DOHH2 (cell line): ENCODE measurements around the gene ESYT1.

Experiments used
- H3F3A ChIP-seq: fragments of 200-600 bp; sonication (generic), shearing (Covaris generic); 2 replicates; pipeline ENCODE4 v1.6.0; 2016; ENCODE audit warnings: antibody characterized with exemption, mild to moderate bottlenecking; ENCODE audit not compliant: control insufficient read depth, insufficient read depth
- H3K27ac ChIP-seq: fragments of 200-600 bp; sonication (generic); 2 replicates; pipeline ENCODE4 v1.5.1; 2014; ENCODE audit warnings: low read depth, mild to moderate bottlenecking, low read length, moderate library complexity
- H3K27me3 ChIP-seq: fragments of 200-600 bp; sonication (generic); 2 replicates; pipeline ENCODE4 v1.6.1; 2014; ENCODE audit warnings: mild to moderate bottlenecking, low read length, mixed read lengths; ENCODE audit not compliant: control insufficient read depth
- H3K36me3 ChIP-seq: fragments of 200-600 bp; sonication (generic); 2 replicates; pipeline ENCODE4 v1.6.1; 2014; ENCODE audit warnings: mild to moderate bottlenecking, low read length, moderate library complexity, mixed read lengths; ENCODE audit not compliant: control insufficient read depth
- H3K4me1 ChIP-seq: fragments of 200-600 bp; sonication (generic); 2 replicates; pipeline ENCODE4 v1.6.1; 2014; ENCODE audit warnings: mild to moderate bottlenecking, low read length, mixed read lengths; ENCODE audit not compliant: control insufficient read depth
- H3K4me2 ChIP-seq: fragments of 200-600 bp; sonication (generic); 2 replicates; pipeline ENCODE4 v1.6.0; 2014; ENCODE audit warnings: mild to moderate bottlenecking, low read length, moderate library complexity
- H3K4me3 ChIP-seq: fragments of 200-600 bp; sonication (generic); 2 replicates; pipeline ENCODE4 v1.5.1; 2014; ENCODE audit warnings: mild to moderate bottlenecking, low read length, mixed read lengths
- H3K79me2 ChIP-seq: fragments of 200-600 bp; sonication (generic); 2 replicates; pipeline ENCODE4 v1.6.1; 2014; ENCODE audit warnings: mild to moderate bottlenecking, low read length, mixed read lengths; ENCODE audit not compliant: control insufficient read depth
- H3K9me2 ChIP-seq: fragments of 200-600 bp; sonication (generic); replicated peaks from 2 replicates; pipeline ENCODE4 v1.6.1; 2014; ENCODE audit warnings: mild to moderate bottlenecking, low read length, mixed read lengths; ENCODE audit not compliant: control insufficient read depth
- H3K9me3 ChIP-seq: fragments of 200-600 bp; sonication (generic); 2 replicates; pipeline ENCODE4 v1.6.1; 2014; ENCODE audit warnings: antibody characterized with exemption, low read length, mixed read lengths; ENCODE audit not compliant: control insufficient read depth, insufficient read depth
- H4K20me1 ChIP-seq: fragments of 200-600 bp; sonication (generic); 2 replicates; pipeline ENCODE4 v1.6.0; 2014; ENCODE audit warnings: low read depth, mild to moderate bottlenecking, antibody characterized with exemption, low read length, moderate library complexity; ENCODE audit not compliant: control insufficient read depth, insufficient read depth
- EZH2phosphoT487 ChIP-seq: fragments of 200-600 bp; sonication (generic); IDR thresholded peaks from 2 replicates; pipeline ENCODE4 v1.6.1; 2017; ENCODE audit warnings: borderline replicate concordance, mild to moderate bottlenecking, antibody characterized with exemption, low read length, moderate library complexity, mixed read lengths
- TF ChIP-seq, protein P1 (sequence below): fragments of 200-600 bp; sonication (generic); IDR thresholded peaks from one replicate; pipeline ENCODE4 v1.5.1; 2014; ENCODE audit warnings: antibody characterized with exemption, mild to moderate bottlenecking, low read depth, low read length; ENCODE audit not compliant: poor library complexity, severe bottlenecking

Gene ESYT1

DNA sequence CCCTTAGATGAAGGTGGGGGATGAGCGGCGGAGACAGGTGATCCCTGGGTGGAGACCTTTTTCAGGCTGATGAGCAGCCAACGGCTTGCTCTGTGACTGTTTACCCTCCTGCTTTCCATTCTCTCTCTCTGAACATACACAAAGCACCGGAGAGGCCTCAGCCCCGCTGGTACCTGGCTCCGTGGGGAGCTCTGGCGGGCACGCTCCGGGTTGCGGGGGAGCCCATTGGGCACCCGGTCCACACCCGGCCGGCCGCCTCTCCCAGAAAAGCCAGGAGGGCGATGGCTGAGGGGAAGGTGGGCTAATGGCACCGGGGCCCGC lies 60.7 kb downstream of the ESYT1 start:
- peak overlapping the region; percentile 57 for H3K27ac ChIP-seq
- H3K79me2 ChIP-seq, result peaks cover 42% of the 10 kb centered on the region

DNA sequence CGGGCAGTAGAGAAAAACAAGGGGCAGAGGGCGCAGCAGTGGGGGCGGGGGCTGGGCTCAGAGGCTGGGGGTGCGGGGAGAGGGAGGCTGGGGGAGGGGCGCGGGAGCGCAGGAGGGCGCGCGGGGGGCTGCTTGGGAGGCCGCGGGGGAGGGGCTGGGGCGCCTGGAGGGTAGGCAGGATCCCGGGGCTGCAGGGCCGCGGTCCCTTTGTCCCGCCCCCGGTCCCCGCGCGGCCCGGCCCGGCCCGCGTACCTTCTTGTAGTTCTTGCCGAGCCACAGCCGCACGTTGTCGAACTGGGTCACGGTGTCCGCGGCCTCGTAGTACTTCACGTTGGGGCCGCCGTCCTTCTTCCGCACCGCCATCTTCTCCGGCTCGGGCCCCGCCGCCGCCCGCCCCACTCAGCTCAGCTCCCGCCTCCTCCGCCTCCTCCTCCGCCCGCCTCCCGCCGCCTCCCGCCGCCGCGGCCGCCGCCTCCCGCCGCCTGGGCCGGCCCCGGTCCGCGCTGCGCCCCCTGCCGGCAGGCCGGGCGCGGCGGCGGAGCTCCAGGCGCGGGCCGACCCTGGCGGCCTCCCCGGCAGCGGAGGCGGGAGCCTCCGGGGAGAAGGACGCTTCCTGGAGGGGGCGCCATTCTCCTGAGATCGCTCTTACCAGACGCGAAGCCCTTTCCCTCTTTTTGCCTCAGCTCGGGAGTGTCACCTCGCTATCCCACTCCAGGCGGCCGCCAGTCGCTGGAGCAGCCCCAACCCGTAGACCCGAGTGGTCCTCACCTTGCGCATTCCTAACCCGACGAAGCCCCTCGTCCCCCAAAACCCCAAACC lies 61.2 kb downstream of the ESYT1 start, which contains the start of gene SMARCC2:
SMARCC2 (minus strand) TSS at position 385 of the 819 bp plus-strand sequence; CDS start at position 363, 22 bp downstream.
- Histone ChIP-seq H3K9me3 (no peaks in the 10 kb centered on the region), H3K4me3 (peak within 1 kb of the TSS; percentile 97), H3K79me2 (peaks cover 40% of the 10 kb centered on the region), H4K20me1 (peaks cover 8% of the 10 kb centered on the region; the same call in 1 of the 2 replicates), H3K27me3 (no peaks in the 10 kb centered on the region), H3K4me2 (peak within 1 kb of the TSS; percentile 98), H3K9me2 (no peaks in the 10 kb centered on the region), H3K36me3 (peaks cover 45% of the 10 kb centered on the region), H3F3A (peaks cover 12% of the 10 kb centered on the region), H3K27ac (peak within 1 kb of the TSS; percentile 77), H3K4me1 (peaks cover 39% of the 10 kb centered on the region)
- TF ChIP-seq, protein P1, sequence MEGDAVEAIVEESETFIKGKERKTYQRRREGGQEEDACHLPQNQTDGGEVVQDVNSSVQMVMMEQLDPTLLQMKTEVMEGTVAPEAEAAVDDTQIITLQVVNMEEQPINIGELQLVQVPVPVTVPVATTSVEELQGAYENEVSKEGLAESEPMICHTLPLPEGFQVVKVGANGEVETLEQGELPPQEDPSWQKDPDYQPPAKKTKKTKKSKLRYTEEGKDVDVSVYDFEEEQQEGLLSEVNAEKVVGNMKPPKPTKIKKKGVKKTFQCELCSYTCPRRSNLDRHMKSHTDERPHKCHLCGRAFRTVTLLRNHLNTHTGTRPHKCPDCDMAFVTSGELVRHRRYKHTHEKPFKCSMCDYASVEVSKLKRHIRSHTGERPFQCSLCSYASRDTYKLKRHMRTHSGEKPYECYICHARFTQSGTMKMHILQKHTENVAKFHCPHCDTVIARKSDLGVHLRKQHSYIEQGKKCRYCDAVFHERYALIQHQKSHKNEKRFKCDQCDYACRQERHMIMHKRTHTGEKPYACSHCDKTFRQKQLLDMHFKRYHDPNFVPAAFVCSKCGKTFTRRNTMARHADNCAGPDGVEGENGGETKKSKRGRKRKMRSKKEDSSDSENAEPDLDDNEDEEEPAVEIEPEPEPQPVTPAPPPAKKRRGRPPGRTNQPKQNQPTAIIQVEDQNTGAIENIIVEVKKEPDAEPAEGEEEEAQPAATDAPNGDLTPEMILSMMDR, result peak; percentile 76
- no peak for TF ChIP-seq EZH2phosphoT487

More for the DNA sequence above, 60.7 kb downstream of the ESYT1 start:
- Histone ChIP-seq H3K4me1 (peaks cover 37% of the 10 kb centered on the region), H4K20me1 (peaks cover 8% of the 10 kb centered on the region; the same call in 1 of the 2 replicates), H3F3A (peaks cover 11% of the 10 kb centered on the region), H3K4me3 (peak overlapping the region; percentile 97), H3K9me3 (no peaks in the 10 kb centered on the region), H3K4me2 (peak overlapping the region; percentile 98), H3K9me2 (no peaks in the 10 kb centered on the region), H3K27me3 (no peaks in the 10 kb centered on the region), H3K36me3 (peaks cover 51% of the 10 kb centered on the region)
- TF ChIP-seq EZH2phosphoT487, result no peak
- TF ChIP-seq, protein P1, result no peak

DNA sequence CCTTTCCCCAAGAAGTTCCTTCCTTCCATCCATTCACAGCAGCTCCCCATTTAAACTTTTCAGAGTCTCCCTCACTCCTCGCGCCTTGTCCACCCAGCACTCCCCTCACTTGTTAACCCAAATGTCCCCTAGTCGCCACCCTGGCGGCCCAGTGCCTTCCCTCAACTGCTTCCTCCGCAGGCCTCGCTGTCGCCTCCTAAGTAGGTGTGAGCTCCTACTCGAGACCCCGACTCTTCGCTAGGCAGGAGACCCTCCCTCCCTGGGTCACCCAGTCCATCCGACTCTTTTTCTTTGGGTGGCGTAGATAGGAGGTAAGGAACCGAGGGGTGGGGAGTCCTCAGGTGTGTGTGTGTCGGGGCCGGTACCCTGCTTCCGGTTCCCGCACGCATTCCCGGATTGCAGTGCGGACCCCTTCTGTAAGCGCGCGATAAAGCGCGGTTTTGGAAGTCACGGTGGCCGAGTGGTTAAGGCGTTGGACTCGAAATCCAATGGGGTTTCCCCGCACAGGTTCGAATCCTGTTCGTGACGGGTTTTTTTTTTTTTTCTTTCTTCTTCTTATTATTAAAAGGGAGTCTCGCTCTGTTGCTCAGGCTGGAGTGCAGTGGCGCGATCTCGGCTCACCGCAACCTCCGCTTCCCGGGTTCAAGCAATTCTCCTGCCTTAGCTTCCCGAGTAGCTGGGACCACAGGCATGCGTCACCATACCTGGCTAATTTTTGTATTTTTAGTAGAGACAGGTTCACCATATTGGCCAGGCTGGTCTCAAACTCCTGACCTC lies 62.0 kb downstream of the ESYT1 start:
- H3K4me3 ChIP-seq, result peak overlapping the region; percentile 90
- no peaks in the 10 kb centered on the region for H3K9me2 ChIP-seq
- peaks cover 42% of the 10 kb centered on the region for H3K4me1 ChIP-seq
- H3K9me3 ChIP-seq, result no peaks in the 10 kb centered on the region
- peaks cover 17% of the 10 kb centered on the region for H3F3A ChIP-seq
- H3K36me3 ChIP-seq, result peaks cover 37% of the 10 kb centered on the region
- H3K27ac ChIP-seq, result peak overlapping the region; percentile 77
- H3K79me2 ChIP-seq, result peaks cover 37% of the 10 kb centered on the region
- no peak for TF ChIP-seq EZH2phosphoT487
- TF ChIP-seq, protein P1, result peak; percentile 26
- H4K20me1 ChIP-seq, result peaks cover 8% of the 10 kb centered on the region; the same call in 1 of the 2 replicates
- H3K27me3 ChIP-seq, result no peaks in the 10 kb centered on the region
- peak overlapping the region; percentile 85 for H3K4me2 ChIP-seq
